ENCODE data around the gene JPH4. TPM values are rescaled to one million over a fixed set of nuclear protein-coding genes. Genes with fewer than 3 reads are reported as not detected.

Gene JPH4
- total RNA-seq, 1 experiment from 2014 or later, result 0.15 TPM

DNA sequence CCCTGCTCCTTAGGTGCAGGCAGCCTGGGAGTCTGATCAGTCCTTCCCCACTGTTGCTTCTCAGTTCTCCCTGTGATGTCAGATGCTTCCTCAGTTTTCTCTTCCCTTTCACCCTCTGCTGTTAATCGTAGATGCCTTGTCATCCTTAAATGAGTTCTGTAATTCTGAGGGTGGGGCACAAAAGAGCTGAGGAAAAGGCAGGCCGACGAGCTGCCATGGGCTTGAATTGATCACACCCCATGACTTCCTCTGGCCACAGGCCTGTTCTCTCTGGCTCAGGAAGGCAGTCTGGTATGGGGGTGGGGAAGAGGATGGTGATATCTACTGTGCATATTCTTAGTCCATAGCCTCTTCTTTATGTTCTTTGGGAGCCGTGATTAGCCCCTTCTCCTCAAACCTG, 5.8 kb downstream of the JPH4 start:
- Histone ChIP-seq H2AFZ (ENCODE audit: low read depth, low read length, poor library complexity, severe bottlenecking) (no peak overlapping the region), H3K4me3 (replicated peaks in 1 of 2; ENCODE audit: low read depth in 1 of 2, low read length in 2 of 2) (no peak overlapping the region), H3K9me3 (ENCODE audit: control insufficient read depth in 1 of 2, insufficient read depth in 1 of 2, low read depth in 1 of 2, low read length in 2 of 2) (no peaks in the 10 kb centered on the region), H4K20me1 (ENCODE audit: insufficient read depth) (no peaks in the 10 kb centered on the region), H3K27me3 (ENCODE audit: insufficient read depth, low read length) (no peaks in the 10 kb centered on the region), H3K4me2 (ENCODE audit: low read length) (no peak overlapping the region), H3K27ac (ENCODE audit: low read depth, low read length) (no peak overlapping the region), H3K4me1 (ENCODE audit: control insufficient read depth in 1 of 2, insufficient read depth in 2 of 2, low read length in 2 of 2) (peaks cover 21% of the 10 kb centered on the region in 2 experiments), H3K9me2 (ENCODE audit: insufficient read depth) (no peaks in the 10 kb centered on the region), H3K9ac (ENCODE audit: low read length) (no peak overlapping the region), H3K36me3 (ENCODE audit: control insufficient read depth in 1 of 2, insufficient read depth in 2 of 2, low read length in 2 of 2) (no peaks in the 10 kb centered on the region), H3K79me2 (ENCODE audit: insufficient read depth, low read length) (no peaks in the 10 kb centered on the region)
- CTCF ChIA-PET, result no interaction called here
- no TSS peak for BruUV-seq (replicated peaks)
- TF ChIP-seq, protein P1, sequence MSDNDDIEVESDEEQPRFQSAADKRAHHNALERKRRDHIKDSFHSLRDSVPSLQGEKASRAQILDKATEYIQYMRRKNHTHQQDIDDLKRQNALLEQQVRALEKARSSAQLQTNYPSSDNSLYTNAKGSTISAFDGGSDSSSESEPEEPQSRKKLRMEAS (IDR thresholded peaks at IDR 0.05), result no peak
- no peak for TF ChIP-seq SRF (IDR thresholded peaks at IDR 0.05; ENCODE audit: low read depth)
- TF ChIP-seq, protein P2, sequence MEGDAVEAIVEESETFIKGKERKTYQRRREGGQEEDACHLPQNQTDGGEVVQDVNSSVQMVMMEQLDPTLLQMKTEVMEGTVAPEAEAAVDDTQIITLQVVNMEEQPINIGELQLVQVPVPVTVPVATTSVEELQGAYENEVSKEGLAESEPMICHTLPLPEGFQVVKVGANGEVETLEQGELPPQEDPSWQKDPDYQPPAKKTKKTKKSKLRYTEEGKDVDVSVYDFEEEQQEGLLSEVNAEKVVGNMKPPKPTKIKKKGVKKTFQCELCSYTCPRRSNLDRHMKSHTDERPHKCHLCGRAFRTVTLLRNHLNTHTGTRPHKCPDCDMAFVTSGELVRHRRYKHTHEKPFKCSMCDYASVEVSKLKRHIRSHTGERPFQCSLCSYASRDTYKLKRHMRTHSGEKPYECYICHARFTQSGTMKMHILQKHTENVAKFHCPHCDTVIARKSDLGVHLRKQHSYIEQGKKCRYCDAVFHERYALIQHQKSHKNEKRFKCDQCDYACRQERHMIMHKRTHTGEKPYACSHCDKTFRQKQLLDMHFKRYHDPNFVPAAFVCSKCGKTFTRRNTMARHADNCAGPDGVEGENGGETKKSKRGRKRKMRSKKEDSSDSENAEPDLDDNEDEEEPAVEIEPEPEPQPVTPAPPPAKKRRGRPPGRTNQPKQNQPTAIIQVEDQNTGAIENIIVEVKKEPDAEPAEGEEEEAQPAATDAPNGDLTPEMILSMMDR (IDR thresholded peaks at IDR 0.05 in 2 of 3, conservative IDR thresholded peaks at IDR 0.05 in 1 of 3; ENCODE audit: borderline replicate concordance in 1 of 3, insufficient read depth in 1 of 3, low read depth in 2 of 3, low read length in 2 of 3), result no peak
- TF ChIP-seq POLR2A (IDR thresholded peaks at IDR 0.05; ENCODE audit: borderline replicate concordance, extremely low read depth, insufficient read depth, insufficient read length), result no peak
- no peak for TF ChIP-seq CEBPB (IDR thresholded peaks at IDR 0.05; ENCODE audit: low read depth)
- RAD21 ChIA-PET (ENCODE audit: low non-redundant PET in 1 of 2, low total read pairs in 2 of 2, uncharacterized antibody in 2 of 2, unreplicated experiment in 2 of 2), result no interaction called here
- ATAC-seq (no peak), DNase-seq (ENCODE audit: low read depth, low spot score) (no peak)
- intact Hi-C loops (cut with micrococcal nuclease), result no loop called here
- POLR2A ChIA-PET, result no interaction called here

DNA sequence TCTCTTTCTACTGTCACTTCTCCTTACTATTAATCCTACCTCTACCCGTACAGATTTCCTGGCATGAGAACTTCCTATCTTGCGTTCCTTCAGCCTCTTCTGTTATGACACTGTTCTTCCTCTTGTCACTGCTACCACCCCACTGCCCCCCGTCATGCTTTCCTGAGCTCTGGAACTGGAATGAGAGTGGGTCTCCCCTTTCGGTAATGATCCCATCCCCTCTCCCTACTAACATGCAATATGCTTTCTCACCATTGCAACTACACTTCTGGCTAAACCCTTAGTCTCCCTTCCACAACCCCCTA, 6.1 kb downstream of the JPH4 start:
- DNase-seq (ENCODE audit: low read depth, low spot score), result no peak
- Histone ChIP-seq H3K4me2 (ENCODE audit: low read length) (no peak overlapping the region), H3K36me3 (ENCODE audit: control insufficient read depth in 1 of 2, insufficient read depth in 2 of 2, low read length in 2 of 2) (no peaks in the 10 kb centered on the region), H3K9me3 (ENCODE audit: control insufficient read depth in 1 of 2, insufficient read depth in 1 of 2, low read depth in 1 of 2, low read length in 2 of 2) (no peaks in the 10 kb centered on the region), H3K79me2 (ENCODE audit: insufficient read depth, low read length) (no peaks in the 10 kb centered on the region), H2AFZ (ENCODE audit: low read depth, low read length, poor library complexity, severe bottlenecking) (no peak overlapping the region), H3K27ac (ENCODE audit: low read depth, low read length) (no peak overlapping the region), H3K27me3 (ENCODE audit: insufficient read depth, low read length) (no peaks in the 10 kb centered on the region), H3K4me1 (ENCODE audit: control insufficient read depth in 1 of 2, insufficient read depth in 2 of 2, low read length in 2 of 2) (peaks cover 22 to 24% of the 10 kb centered on the region in 2 experiments), H3K4me3 (replicated peaks in 1 of 2; ENCODE audit: low read depth in 1 of 2, low read length in 2 of 2) (no peak overlapping the region), H4K20me1 (ENCODE audit: insufficient read depth) (no peaks in the 10 kb centered on the region), H3K9ac (ENCODE audit: low read length) (no peak overlapping the region), H3K9me2 (ENCODE audit: insufficient read depth) (no peaks in the 10 kb centered on the region)
- no peak for TF ChIP-seq CEBPB (IDR thresholded peaks at IDR 0.05; ENCODE audit: low read depth)
- TF ChIP-seq ELF1 (IDR thresholded peaks at IDR 0.05; ENCODE audit: borderline replicate concordance, low read depth), result no peak
- TF ChIP-seq, protein P3, sequence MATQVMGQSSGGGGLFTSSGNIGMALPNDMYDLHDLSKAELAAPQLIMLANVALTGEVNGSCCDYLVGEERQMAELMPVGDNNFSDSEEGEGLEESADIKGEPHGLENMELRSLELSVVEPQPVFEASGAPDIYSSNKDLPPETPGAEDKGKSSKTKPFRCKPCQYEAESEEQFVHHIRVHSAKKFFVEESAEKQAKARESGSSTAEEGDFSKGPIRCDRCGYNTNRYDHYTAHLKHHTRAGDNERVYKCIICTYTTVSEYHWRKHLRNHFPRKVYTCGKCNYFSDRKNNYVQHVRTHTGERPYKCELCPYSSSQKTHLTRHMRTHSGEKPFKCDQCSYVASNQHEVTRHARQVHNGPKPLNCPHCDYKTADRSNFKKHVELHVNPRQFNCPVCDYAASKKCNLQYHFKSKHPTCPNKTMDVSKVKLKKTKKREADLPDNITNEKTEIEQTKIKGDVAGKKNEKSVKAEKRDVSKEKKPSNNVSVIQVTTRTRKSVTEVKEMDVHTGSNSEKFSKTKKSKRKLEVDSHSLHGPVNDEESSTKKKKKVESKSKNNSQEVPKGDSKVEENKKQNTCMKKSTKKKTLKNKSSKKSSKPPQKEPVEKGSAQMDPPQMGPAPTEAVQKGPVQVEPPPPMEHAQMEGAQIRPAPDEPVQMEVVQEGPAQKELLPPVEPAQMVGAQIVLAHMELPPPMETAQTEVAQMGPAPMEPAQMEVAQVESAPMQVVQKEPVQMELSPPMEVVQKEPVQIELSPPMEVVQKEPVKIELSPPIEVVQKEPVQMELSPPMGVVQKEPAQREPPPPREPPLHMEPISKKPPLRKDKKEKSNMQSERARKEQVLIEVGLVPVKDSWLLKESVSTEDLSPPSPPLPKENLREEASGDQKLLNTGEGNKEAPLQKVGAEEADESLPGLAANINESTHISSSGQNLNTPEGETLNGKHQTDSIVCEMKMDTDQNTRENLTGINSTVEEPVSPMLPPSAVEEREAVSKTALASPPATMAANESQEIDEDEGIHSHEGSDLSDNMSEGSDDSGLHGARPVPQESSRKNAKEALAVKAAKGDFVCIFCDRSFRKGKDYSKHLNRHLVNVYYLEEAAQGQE (IDR thresholded peaks at IDR 0.05; ENCODE audit: low read depth), result no peak
- TF ChIP-seq, protein P2 (IDR thresholded peaks at IDR 0.05 in 2 of 3, conservative IDR thresholded peaks at IDR 0.05 in 1 of 3; ENCODE audit: borderline replicate concordance in 1 of 3, insufficient read depth in 1 of 3, low read depth in 2 of 3, low read length in 2 of 3), result no peak
- TF ChIP-seq EZH2phosphoT487 (IDR thresholded peaks at IDR 0.05; ENCODE audit: borderline replicate concordance), result no peak
- no peak for TF ChIP-seq YY1 (IDR thresholded peaks at IDR 0.05; ENCODE audit: extremely low read depth, insufficient replicate concordance, low read depth, low read length)
- TF ChIP-seq EZH2 (IDR thresholded peaks at IDR 0.05), result no peak
- TF ChIP-seq FOSL1 (IDR thresholded peaks at IDR 0.05; ENCODE audit: low read depth), result no peak
- no peak for TF ChIP-seq EGR1 (IDR thresholded peaks at IDR 0.05; ENCODE audit: low read depth)
- BruUV-seq (replicated peaks), result no TSS peak
- ChIA-PET RAD21 (ENCODE audit: low non-redundant PET in 1 of 2, low total read pairs in 2 of 2, uncharacterized antibody in 2 of 2, unreplicated experiment in 2 of 2) (no interaction called here), CTCF (interaction anchor here (1.0 kb wide), 1 partner anchor 13 kb away, joined by 3 read pairs; no protein-coding TSS in a partner anchor), POLR2A (no interaction called here)
- ATAC-seq, result no peak
- intact Hi-C loops (cut with micrococcal nuclease), result no loop called here
